MM.1S (cell line): ENCODE results near the gene LKAAEAR1.

ENCODE experiments used
- CTCF ChIP-seq: fragments of 300-600 bp; sonication (generic); IDR thresholded peaks from 2 replicates; pipeline ENCODE4 v1.5.1; 2016; ENCODE audit warnings: antibody characterized with exemption, low read length, mixed read lengths
- EZH2 ChIP-seq: fragments of 300-600 bp; sonication (generic); optimal IDR thresholded peaks from 2 replicates; pipeline ENCODE3; 2017; ENCODE audit warnings: low read depth, mild to moderate bottlenecking, antibody characterized with exemption, low read length, mixed read lengths
- EZH2phosphoT487 ChIP-seq: fragments of 300-600 bp; sonication (generic); IDR thresholded peaks from 2 replicates; pipeline ENCODE4 v1.6.1; 2018; ENCODE audit warnings: antibody characterized with exemption, low read length

- TF ChIP-seq EZH2 (no peak), CTCF (peak; percentile 81), EZH2phosphoT487 (no peak)
These were observed 26.3 kb downstream of the LKAAEAR1 start for GRCh38 chr20:64057628-64058498.
